Panc1 (cell line): ENCODE results near the gene LIPC. TPM values are rescaled to one million over a fixed set of nuclear protein-coding genes. Genes with fewer than 3 reads are reported as not detected.

ENCODE experiments used
- ATAC-seq: fragments of 200-7000 bp; cut with Tn5 transposase; 2 replicates; pipeline ENCODE4 v1.9.1; 2020; ENCODE audit warnings: mild to moderate bottlenecking, moderate library complexity
- BruUV-seq: library from RNA; stranded (reverse); fragments of 400-500 nt; replicated peaks from 2 replicates; lab custom pipeline; 2021; lab: Mats Ljungman, UMichigan
- CTCF ChIA-PET: fragments of 300-600 bp; sonication (Branson Sonifier 250); formaldehyde crosslinking; loops from one replicate; lab custom pipeline; 2022; ENCODE audit warnings: antibody characterized with exemption; lab: Charles Lee
- POLR2A ChIA-PET: fragments of 300-600 bp; sonication (Branson Sonifier 250); formaldehyde crosslinking; loops from one replicate; lab custom pipeline; 2022; ENCODE audit warnings: antibody characterized with exemption; lab: Charles Lee
- DNase-seq: peaks from one replicate; pipeline ENCODE4 v3.0.0-alpha.2; 2010; ENCODE audit warnings: low read depth, low spot score
- H3K27ac ChIP-seq: 2 replicates; pipeline ENCODE4 v1.5.1; 2011; ENCODE audit warnings: mild to moderate bottlenecking, low read length, inconsistent platforms
- H3K27me3 ChIP-seq: fragments of 200-500 bp; sonication (Bioruptor generic); 2 replicates; pipeline ENCODE4 v1.6.0; 2014; ENCODE audit warnings: low read length, inconsistent platforms; ENCODE audit not compliant: control insufficient read depth, insufficient read depth
- H3K36me3 ChIP-seq: fragments of 200-500 bp; sonication (Bioruptor generic); 2 replicates; pipeline ENCODE4 v1.5.1; 2014; ENCODE audit warnings: inconsistent platforms, mild to moderate bottlenecking, low read length, moderate library complexity; ENCODE audit not compliant: control insufficient read depth, insufficient read depth
- H3K4me1 ChIP-seq: 2 replicates; pipeline ENCODE4 v1.5.1; 2011; ENCODE audit warnings: inconsistent platforms, mild to moderate bottlenecking, low read length, moderate library complexity; ENCODE audit not compliant: control insufficient read depth, insufficient read depth
- H3K4me3 ChIP-seq, 2 experiments: 2 replicates each; pipeline ENCODE4 v1.5.1; 2011 to 2012; ENCODE audit warnings: low read depth in 2 of 2, low read length in 2 of 2, mild to moderate bottlenecking in 2 of 2, inconsistent platforms in 1 of 2, moderate library complexity in 1 of 2
- H3K9me3 ChIP-seq: fragments of 200-500 bp; sonication (Bioruptor generic); 2 replicates; pipeline ENCODE4 v1.5.1; 2014; ENCODE audit warnings: low read depth, mild to moderate bottlenecking, inconsistent platforms, low read length, moderate library complexity; ENCODE audit not compliant: control insufficient read depth, insufficient read depth
- POLR2AphosphoS5 ChIP-seq: IDR thresholded peaks from 2 replicates; pipeline ENCODE4 v1.6.1; 2012; ENCODE audit warnings: mild to moderate bottlenecking, low read depth, low read length, moderate library complexity
- SIN3A ChIP-seq: IDR thresholded peaks from 2 replicates; pipeline ENCODE4 v1.6.1; 2012; ENCODE audit warnings: low read depth, mild to moderate bottlenecking, low read length, moderate library complexity, borderline replicate concordance; ENCODE audit not compliant: insufficient read depth
- TCF7L2 ChIP-seq: IDR thresholded peaks from 2 replicates; pipeline ENCODE4 v1.6.1; 2011; ENCODE audit warnings: mild to moderate bottlenecking, low read depth, low read length, inconsistent platforms
- in situ Hi-C: cut with HindIII; loops from 2 replicates; pipeline ENCODE4 v1.10.0; 2016; ENCODE audit warnings: low sequenced_read_pairs, low pct_unique_long_range_greater_than_20kb
- intact Hi-C: fragments of 100-400 bp; cut with micrococcal nuclease; formaldehyde crosslinking; loops from one replicate; pipeline ENCODE4 v1.10.0; 2022; ENCODE audit not compliant: unreplicated experiment
- total RNA-seq: library from RNA; stranded (reverse); gene quantifications from one replicate; pipeline ENCODE4 v1.2.1, GENCODE V29; 2021; ENCODE audit not compliant: unreplicated experiment
- TF ChIP-seq, protein P1 (sequence below): fragments of 450-650 bp; IDR thresholded peaks from 2 replicates; pipeline ENCODE4 v1.5.1; 2017; ENCODE audit warnings: mild to moderate bottlenecking
- TF ChIP-seq, protein P2 (sequence below), 2 experiments: IDR thresholded peaks; 2 replicates each; pipeline ENCODE4 v1.6.1; 2011 to 2012; ENCODE audit warnings: low read depth in 2 of 2, control low read depth in 1 of 2, low read length in 1 of 2, mild to moderate bottlenecking in 1 of 2, moderate library complexity in 1 of 2; ENCODE audit not compliant: insufficient read depth in 1 of 2

The LIPC gene
- total RNA-seq, 1 experiment from 2014 or later, result not detected

DNA sequence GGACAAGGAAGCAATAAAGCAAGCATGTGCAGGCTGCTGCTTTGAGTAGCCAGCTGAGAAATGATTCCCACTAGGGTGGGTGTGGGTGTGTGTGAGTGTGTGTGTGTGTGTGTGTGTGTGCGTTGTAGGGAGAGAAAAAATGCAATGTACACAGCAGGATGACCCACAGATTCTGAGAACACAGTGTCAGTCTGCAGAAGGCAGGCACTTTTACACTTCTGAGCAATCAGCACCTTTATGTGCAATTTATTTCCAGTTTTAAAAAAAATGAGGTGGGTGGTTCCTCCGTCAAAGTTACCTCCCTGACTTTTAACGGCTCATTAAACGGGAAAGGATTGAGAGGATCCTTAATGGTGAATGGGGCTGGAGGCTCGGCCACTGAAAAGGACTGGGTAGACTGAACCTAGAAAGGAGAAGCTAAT is 38.5 kb upstream of the LIPC start:
- ChIA-PET CTCF (no interaction called here), POLR2A (no interaction called here)
- ATAC-seq (no peak), DNase-seq (no peak)
- Histone ChIP-seq H3K27ac (no peak overlapping the region), H3K4me3 (no peak overlapping the region), H3K27me3 (no peaks in the 10 kb centered on the region), H3K9me3 (no peaks in the 10 kb centered on the region), H3K4me1 (no peaks in the 10 kb centered on the region), H3K36me3 (no peaks in the 10 kb centered on the region)
- in situ Hi-C loops (no loop called here), intact Hi-C loops (no loop called here)
- no peak for TF ChIP-seq TCF7L2
- TF ChIP-seq, protein P1, sequence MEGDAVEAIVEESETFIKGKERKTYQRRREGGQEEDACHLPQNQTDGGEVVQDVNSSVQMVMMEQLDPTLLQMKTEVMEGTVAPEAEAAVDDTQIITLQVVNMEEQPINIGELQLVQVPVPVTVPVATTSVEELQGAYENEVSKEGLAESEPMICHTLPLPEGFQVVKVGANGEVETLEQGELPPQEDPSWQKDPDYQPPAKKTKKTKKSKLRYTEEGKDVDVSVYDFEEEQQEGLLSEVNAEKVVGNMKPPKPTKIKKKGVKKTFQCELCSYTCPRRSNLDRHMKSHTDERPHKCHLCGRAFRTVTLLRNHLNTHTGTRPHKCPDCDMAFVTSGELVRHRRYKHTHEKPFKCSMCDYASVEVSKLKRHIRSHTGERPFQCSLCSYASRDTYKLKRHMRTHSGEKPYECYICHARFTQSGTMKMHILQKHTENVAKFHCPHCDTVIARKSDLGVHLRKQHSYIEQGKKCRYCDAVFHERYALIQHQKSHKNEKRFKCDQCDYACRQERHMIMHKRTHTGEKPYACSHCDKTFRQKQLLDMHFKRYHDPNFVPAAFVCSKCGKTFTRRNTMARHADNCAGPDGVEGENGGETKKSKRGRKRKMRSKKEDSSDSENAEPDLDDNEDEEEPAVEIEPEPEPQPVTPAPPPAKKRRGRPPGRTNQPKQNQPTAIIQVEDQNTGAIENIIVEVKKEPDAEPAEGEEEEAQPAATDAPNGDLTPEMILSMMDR, result no peak
- no peak for TF ChIP-seq POLR2AphosphoS5
- TF ChIP-seq, protein P2, sequence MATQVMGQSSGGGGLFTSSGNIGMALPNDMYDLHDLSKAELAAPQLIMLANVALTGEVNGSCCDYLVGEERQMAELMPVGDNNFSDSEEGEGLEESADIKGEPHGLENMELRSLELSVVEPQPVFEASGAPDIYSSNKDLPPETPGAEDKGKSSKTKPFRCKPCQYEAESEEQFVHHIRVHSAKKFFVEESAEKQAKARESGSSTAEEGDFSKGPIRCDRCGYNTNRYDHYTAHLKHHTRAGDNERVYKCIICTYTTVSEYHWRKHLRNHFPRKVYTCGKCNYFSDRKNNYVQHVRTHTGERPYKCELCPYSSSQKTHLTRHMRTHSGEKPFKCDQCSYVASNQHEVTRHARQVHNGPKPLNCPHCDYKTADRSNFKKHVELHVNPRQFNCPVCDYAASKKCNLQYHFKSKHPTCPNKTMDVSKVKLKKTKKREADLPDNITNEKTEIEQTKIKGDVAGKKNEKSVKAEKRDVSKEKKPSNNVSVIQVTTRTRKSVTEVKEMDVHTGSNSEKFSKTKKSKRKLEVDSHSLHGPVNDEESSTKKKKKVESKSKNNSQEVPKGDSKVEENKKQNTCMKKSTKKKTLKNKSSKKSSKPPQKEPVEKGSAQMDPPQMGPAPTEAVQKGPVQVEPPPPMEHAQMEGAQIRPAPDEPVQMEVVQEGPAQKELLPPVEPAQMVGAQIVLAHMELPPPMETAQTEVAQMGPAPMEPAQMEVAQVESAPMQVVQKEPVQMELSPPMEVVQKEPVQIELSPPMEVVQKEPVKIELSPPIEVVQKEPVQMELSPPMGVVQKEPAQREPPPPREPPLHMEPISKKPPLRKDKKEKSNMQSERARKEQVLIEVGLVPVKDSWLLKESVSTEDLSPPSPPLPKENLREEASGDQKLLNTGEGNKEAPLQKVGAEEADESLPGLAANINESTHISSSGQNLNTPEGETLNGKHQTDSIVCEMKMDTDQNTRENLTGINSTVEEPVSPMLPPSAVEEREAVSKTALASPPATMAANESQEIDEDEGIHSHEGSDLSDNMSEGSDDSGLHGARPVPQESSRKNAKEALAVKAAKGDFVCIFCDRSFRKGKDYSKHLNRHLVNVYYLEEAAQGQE (IDR thresholded peaks at IDR 0.05; ENCODE audit: insufficient read depth in 1 of 2, low read depth in 2 of 2, low read length in 1 of 2), result no peak
- no peak for TF ChIP-seq SIN3A
- BruUV-seq, result no TSS peak

DNA sequence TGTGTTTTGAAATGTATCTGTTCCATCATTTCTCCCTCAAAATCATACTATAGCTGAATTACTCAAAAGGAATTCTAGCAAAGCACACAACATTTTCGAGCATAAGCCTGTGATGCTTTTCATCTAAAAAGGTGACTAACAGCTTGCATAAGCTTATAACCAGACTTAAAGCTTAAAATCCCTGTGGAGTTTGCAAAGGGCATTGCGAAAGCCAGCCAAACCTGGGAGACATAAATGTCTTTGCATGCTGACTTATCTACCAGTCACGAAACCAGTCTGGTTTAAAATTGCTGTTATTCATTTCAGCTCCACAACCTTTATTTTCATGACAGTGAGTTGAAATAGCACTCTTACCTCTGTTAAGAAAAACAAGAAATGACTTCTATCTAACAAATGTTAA is 35.6 kb upstream of the LIPC start:
- TF ChIP-seq SIN3A (no peak), TCF7L2 (no peak), POLR2AphosphoS5 (no peak)
- TF ChIP-seq, protein P2 (IDR thresholded peaks at IDR 0.05; ENCODE audit: insufficient read depth in 1 of 2, low read depth in 2 of 2, low read length in 1 of 2), result no peak
- TF ChIP-seq, protein P1, result no peak
- no peak overlapping the region for H3K4me3 ChIP-seq
- H3K27ac ChIP-seq, result no peak overlapping the region
- no peaks in the 10 kb centered on the region for H3K36me3 ChIP-seq
- H3K9me3 ChIP-seq, result no peaks in the 10 kb centered on the region
- in situ Hi-C loops, result no loop called here
- H3K27me3 ChIP-seq, result no peaks in the 10 kb centered on the region
- DNase-seq (no peak), ATAC-seq (no peak)
- H3K4me1 ChIP-seq, result no peaks in the 10 kb centered on the region
- intact Hi-C loops, result no loop called here
- CTCF ChIA-PET, result no interaction called here
- no TSS peak for BruUV-seq
- POLR2A ChIA-PET, result no interaction called here
